Measurements from ENCODE around the gene STAG1.
"Not testable (repeated sequence)": the region's sequence is repeated elsewhere in the genome, so short reads cannot be mapped to it uniquely, and the experiment has no call there.

Gene STAG1

DNA sequence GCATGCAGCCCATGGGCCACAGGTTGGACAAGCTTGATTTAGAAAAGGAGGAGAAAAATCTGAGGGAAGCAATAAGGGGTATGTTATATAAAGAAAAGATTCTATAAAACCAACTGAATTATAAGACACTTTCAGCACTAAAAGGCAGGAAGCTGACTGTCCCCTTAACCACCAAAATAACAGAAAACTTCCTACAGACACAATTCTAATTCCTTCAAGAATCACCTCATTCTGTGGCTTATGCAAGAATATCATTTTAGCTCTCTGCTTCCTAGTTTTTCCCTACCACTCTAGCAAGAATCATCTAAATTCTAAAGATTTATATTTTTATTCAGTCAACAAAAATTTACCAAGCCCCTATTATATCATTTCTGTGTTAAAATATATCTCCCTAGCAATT is 6.3 kb downstream of the STAG1 start:
- no peak for DNase-seq (ENCODE audit: low spot score)

DNA sequence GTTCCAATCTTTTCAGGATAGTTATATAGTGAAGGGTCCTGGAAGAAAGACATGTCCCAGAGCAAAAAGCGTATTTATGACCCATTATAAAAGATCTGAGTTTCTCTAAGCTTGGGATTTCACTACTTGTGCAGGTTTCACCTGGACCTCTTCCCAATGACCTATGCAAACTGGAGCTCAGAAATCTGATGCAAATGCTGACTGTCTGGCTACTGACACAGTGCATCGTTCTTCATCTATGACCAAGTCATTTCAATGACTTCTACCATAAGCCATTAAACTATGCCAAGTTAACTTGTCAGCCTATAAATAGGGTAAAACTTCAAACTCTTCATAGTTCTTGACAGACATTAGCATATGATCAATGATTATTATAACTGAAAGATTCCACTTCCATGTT is 11.1 kb downstream of the STAG1 start:
- DNase-seq (ENCODE audit: low spot score), result no peak

DNA sequence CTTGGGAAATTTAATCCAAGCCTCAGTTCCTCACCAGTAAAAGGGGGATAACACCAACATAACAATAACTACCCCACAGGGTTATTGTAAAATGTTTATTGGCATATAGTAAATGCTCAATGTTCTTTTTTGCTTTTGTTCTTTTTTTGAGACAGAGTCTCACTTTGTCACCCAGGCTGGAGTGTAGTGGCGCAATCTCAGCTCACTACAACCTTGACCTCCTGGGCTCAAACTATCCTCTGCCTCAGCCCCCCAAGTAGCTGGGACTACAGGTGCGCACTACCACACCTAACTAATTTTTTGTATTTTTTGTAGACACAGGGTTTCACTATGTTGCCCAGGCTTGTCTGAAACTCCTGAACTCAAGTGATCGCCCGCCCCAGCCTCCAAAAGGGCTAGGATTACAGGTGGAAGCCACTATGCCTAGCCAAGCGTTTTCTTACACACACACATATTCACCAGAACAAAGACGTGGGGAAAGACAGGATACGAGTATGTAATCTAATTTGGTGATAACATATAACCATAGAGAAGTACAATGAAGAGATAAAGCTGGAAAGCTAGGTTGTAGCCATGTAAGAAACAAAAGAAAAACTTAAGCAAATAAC is 11.7 kb downstream of the STAG1 start:
- DNase-seq (ENCODE audit: low spot score), result no peak

DNA sequence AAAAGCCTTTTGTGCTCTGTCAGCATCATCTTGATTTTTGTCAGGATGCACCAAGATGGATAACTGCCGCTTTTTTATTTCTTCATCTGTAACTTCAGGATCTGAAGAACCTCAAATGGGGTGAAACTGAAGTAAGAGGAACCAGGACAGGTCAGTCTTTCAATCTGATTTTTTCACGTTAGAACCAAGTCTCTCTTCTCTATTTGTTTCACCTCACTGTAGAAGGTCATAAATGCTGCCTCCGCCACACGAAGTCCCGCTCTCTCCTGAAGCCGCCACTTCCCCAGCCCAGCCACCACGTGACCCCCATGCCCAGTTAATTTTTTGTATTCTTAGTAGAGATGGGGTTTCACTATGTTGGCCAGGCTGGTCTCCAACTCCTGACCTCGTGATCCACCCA is 15.2 kb downstream of the STAG1 start:
- DNase-seq (ENCODE audit: low spot score), result not testable (repeated sequence)

DNA sequence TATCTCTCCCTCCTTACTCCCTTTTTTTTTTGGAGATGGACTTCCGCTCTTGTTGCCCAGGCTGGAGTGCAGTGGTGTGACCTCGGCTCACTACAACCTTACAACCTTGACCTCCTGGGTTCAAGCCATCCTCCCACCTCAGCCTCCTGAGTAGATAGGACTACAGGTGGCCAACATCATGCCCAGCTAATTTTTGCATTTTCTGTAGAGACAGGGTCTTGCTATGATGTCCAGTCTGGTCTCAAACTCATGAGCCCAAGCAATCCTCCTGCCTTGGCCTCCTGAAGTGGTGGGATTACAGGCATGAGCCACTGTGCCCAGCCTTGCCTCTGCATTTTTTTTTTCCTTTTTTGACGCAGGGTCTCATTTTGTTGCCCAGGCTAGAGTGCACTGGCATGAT is 17.1 kb downstream of the STAG1 start:
- DNase-seq (ENCODE audit: low spot score), result no peak

DNA sequence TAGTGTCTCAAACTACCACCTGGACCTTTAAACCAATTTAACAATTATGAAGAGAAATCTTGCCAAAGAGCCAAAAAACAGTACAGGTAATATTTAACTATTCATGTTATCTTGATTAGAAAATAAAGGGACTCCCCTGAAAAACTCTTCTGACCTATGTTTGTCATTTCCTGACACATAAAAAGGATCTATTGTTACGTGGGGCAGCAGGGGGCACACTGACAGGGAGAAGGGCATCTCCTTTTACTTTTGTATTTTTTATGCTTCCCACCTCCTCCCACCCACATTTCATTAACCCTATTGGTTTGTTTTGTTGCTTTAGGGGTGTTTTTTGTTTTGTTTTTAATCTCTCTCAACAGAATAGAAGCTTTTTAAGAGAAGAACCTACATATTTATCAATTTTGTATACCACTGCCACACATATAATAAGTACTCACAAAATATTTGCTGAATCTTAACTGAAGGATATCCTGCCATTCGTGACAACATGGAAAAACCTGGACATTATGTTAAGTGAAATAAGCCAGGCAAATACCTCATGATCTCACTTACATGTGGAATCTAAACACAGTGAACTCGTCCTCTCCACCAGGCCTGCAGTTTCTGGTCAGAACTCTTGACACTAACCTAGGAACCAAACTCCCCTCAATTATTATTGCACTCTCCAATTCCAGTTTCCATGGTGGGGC is 17.7 kb downstream of the STAG1 start:
- DNase-seq (ENCODE audit: low spot score), result peak; percentile 15

DNA sequence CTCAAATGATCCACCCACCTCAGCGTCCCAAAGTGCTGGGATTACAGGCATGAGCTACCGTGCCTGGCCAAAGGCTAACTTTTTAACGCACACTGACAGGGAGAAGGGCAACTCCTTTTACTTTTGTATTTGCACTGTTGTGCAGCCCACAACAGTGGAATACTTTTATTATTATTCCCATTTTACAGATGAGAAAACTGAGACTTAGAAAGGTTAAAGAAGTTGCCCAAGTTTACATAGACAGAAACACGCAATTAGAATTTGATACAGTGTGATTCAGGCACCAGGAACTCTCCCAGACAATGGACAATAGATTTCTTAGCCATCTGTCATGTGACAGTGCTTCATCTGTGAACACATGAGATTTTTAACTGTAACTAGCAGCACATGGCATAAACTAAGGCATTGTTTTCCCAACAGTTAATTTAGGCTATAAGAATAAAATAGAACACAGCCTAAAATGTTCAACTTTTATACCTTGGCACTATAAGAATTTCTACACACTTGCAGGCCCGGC is 18.8 kb downstream of the STAG1 start:
- DNase-seq (ENCODE audit: low spot score), result no peak

DNA sequence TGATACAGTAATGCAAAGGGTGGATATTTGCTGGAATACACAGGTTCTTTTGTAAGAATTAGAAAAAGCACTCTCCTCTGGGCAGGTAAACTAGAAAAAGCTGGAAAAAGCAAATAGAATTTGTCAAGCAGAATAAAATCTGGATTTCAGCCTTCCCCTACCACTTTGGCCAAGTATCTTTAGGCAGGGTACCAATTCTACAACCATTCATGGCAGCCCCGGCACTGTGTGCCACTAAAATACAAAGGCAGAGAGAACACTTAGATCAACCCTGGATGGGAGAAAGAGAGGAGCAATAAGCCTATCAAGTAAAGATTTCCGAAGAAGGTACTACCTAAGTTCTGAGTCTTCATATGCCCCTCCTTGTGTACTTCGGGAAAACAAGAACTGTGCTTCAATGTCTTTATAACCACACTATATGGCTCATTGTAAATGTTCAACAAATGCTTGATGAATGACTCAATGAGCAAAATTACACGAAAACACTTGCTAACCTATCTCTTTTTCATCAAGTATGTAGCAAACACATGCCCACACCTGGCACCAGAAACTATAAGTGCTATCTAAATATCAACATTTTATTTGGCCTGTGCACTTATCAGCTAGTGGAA is 20.8 kb downstream of the STAG1 start:
- no peak for DNase-seq (ENCODE audit: low spot score)

DNA sequence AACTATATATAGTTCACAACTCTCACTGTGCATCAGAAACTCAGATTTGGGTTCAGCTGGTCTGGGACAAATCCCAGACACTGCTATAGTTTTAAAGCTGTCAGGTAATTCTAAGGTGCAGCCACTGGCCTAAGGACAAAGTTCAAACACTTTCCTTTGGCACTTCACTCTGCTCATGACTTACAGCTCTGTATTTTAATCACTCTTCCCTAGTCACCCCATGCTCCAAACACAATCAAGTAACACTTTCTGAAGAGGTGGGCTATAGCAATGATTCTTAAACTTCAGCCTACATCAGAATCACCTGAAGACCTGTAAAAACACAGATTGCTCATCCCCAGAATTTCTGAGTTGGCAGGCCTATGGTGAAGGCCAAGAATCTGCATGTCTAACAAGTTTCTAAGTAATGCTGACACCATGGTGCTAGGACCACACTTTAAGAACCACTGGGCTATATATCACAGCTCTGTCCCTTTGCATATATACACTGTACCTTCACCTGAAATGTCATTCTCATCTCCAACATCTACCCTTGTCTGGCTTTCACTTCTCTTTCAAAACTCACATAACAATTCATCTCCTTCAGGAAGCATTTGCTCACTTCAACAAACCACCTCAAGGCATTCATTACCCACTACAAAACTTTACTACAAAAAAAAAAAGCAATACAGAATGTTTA is 21.4 kb downstream of the STAG1 start:
- DNase-seq (ENCODE audit: low spot score), result no peak

DNA sequence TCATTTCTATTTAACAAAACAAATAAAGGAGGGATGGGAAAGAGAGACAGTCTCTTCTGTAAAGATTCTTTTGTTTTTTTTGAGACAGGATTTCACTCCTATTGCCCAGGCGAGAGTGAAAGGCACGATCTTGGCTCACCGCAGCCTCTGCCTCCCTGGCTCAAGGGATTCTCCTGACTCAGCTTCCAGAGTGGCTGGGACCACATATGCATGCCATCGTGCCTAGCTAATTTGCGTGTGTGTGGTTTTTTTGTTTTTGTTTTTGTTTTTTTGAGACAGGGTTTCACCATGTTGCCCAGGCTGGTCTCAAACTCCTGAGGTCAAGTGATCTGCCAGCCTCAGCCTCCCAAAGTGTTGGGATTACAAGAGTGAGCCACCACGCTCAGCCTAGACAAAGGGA is 23.3 kb downstream of the STAG1 start:
- no peak for DNase-seq (ENCODE audit: low spot score)

DNA sequence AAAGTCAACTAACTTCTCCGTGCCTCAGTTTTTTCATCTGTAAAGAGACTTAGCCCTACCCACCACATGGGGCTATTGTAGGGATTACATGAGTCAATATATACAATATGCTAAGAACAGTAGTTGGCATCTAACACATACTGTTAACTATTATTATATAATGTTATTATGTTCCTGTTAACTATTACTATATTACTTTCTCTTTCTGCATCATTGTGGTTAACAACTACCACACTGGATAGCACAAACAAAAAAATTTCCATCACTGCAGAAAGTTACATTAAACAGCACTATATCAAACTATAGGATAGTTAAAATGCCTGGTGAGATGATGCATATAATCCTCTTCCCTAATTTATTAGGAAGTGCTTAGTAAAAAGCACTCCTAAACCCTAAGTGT is 23.7 kb downstream of the STAG1 start:
- DNase-seq (ENCODE audit: low spot score), result no peak

DNA sequence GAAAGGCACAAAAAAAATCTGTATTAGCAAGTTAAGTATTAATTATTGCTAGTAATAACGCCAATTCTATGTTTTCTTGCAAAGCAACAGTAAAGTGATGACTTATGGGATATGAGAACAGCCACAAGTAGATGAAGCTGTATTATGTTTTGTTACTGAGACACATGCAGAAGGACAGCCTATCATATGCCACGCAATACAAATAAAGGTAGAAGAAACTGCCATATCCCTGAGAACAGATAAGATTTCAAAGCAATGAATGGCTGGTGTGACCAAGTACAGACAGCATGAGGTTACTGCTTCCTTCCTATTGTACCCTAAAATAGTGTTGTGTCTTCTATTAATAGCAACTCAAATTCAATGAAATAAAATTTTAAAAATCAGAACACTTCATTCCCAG is 26.7 kb downstream of the STAG1 start:
- DNase-seq (ENCODE audit: low spot score), result no peak

DNA sequence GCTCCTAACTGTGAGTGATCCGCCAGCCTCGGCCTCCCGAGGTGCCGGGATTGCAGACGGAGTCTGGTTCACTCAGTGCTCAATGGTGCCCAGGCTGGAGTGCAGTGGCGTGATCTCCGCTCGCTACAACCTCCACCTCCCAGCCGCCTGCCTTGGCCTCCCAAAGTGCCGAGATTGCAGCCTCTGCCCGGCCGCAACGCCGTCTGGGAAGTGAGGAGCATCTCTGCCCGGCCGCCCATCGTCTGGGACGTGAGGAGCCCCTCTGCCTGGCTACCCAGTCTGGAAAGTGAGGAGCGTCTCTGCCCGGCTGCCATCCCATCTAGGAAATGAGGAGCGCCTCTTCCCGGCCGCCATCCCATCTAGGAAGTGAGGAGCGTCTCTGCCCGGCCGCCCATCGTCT is 29.3 kb downstream of the STAG1 start:
- not testable (repeated sequence) for DNase-seq (ENCODE audit: low spot score)

DNA sequence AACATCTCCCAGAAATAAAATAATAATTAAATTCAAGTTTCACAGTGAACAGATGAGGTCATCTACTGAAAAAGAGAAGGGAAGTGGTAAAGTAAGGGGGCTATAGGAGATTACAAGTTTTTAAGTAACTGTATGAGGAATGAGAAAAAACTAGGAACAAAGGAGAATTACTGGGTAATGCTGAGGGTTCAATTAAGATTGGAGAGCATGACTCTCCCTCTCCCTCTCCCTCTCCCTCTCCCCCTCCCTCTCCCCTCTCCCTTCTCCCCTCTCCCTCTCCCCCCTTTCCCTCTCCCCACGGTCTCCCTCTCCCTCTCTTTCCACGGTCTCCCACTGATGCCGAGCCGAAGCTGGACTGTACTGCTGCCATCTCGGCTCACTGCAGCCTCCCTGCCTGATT is 29.8 kb downstream of the STAG1 start:
- not testable (repeated sequence) for DNase-seq (ENCODE audit: low spot score)

DNA sequence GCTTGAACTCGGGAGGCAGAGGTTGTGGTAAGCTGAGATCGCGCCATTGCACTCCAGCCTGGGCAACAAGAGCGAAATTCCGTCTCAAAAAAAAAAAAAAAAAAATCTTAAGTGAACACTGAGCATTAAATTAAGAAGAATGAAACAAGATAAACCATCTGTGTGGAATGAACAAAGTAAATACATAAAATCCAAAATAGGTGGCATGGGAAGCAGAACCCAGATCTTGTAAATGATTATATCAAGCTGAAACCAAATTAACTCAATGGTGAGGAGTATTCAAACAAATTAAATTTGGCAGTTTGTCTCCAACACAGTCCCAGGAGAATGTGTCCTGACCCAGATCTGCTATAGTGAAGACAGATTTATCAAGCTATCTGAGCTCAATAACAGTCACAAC is 32.1 kb downstream of the STAG1 start:
- DNase-seq (ENCODE audit: low spot score), result no peak

DNA sequence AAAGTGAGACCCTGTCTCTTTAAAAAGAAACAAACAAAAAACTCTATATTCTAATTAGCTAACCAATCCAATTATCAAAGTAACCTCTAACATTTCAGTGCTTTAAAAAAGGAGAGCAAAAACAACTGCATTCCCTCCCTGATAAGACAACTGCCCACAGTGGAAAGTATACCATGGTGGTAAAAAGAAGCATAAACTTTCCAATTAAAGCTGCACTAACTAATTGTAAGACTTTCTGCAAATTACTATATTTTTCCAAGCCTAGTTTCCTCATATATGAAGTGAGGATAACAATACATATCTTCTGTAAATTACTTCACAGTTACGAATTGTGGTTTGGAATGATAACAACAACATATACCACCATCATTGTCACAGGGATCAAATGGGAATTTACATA is 35.5 kb downstream of the STAG1 start:
- no peak for DNase-seq (ENCODE audit: low spot score)

DNA sequence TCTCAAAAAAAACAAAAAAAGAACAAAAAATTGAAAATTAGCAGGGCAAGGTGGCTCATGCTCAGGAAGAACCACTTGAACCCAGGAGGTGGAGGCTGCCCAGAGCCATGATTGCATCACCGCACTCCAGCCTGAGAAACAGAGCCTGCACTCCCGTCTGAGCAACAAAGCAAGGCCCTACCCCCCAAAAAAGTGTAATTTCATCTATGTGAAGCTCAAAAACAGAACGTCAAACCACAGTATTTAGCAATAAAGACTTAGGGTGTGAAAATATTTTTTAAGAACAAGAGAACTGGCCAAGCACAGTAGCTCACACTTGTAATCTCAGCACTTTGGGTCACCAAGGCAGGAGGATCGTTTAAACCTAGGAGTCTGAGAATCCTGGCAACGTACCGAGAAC is 38.2 kb downstream of the STAG1 start:
- DNase-seq (ENCODE audit: low spot score), result no peak

DNA sequence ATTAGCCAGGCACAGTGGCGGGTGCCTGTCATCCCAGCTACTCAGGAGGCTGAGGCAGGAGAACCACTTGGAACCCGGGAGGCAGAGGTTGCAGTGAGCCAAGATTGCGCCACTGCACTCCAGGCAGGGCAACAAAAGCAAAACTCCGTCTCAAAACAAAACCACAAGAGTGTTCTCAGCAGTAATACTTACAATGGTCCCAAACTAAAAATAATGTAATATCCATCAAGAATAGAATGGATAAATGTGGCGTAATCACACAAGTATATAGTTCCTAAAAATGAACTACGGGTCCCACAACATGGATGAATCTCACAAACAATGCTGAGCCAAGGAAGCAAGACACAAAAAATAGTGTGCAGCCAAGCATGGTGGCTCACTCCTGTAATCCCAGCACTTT is 39.2 kb downstream of the STAG1 start:
- DNase-seq (ENCODE audit: low spot score), result no peak

DNA sequence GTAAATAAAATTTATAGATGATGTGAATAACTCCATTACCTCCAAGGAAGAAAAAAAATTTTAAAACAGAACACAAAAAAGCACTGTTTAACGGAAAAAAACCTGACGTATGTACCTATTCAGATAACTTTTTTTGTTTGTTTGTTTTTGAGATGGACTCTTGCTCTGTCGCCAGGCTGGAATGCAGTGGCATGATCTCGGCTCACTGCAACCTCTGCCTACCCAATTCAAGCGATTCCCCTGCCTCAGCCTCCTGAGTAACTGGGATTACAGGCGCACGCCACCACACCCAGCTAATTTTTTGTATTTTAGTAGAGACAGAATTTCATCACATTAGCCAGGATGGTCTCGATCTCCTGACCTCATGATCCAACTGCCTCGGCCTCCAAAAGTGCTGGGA is 40.3 kb downstream of the STAG1 start:
- DNase-seq (ENCODE audit: low spot score), result not testable (repeated sequence)

DNA sequence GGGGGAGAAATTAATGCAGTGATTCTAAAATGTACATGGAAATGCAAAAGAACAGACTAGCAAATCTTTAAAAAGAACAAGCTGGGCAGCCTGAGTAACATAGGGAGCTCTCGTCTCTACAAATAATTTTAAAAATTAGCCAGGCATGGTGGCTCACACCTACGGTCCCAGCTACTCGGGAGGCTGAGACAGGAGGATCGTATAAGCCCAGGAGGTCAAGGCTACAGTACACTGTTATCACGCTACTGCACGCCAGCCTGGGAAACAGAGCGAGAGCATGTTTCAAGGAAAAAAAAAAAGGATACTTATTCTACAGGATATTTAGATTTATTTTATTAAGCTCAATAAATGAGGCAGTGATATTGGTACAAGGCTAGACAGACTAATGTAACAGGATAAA is 40.9 kb downstream of the STAG1 start:
- no peak for DNase-seq (ENCODE audit: low spot score)

DNA sequence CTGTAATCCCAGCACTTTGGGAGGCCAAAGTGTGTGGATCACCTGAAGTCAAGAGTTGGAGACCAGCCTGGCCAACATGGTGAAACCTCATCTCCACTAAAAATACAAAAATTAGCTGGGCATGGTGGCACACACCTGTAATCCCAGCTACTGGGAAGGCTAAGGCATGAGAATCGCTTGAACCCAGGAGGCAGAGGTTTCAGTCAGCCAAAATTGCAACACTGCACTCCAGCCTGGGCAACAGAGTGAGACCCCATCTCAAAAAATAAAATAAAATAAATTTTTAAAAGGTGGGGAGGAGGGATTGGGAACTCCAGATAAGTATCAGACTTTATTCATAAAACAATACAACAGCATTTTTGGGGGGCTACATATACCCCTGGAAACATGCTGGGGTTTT is 42.4 kb downstream of the STAG1 start:
- DNase-seq (ENCODE audit: low spot score), result not testable (repeated sequence)

DNA sequence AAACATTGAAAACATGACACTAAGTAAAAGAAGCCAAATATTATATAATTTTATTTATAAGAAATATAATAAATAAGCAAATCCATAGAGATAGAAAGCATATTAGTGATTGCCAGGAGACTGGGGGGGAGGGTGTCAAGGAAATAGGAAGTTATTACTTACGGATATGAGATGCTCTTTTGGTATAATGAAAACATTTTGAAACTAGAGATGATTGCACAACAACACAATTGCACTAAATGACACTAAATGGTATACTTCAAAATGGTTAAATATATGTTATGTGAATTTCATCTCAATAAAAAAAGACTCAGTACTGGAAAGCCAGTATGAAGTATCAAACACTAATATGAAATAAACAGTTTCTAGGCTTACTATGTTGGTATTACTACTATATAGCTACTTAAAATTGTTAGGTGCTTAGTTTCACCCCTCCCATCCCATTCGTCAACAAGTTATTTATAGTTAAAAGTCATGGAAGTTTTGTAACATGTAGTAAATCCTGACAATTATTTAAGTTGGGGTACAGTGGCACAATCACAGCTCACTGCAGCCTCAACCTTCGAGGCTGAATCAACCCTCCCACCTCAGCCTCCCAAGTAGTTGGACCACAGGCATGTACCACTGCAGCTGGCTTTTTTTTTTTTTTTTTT is 43.7 kb downstream of the STAG1 start:
- DNase-seq (ENCODE audit: low spot score), result no peak
